ENCODE results near the gene NFAM1.

DNA sequence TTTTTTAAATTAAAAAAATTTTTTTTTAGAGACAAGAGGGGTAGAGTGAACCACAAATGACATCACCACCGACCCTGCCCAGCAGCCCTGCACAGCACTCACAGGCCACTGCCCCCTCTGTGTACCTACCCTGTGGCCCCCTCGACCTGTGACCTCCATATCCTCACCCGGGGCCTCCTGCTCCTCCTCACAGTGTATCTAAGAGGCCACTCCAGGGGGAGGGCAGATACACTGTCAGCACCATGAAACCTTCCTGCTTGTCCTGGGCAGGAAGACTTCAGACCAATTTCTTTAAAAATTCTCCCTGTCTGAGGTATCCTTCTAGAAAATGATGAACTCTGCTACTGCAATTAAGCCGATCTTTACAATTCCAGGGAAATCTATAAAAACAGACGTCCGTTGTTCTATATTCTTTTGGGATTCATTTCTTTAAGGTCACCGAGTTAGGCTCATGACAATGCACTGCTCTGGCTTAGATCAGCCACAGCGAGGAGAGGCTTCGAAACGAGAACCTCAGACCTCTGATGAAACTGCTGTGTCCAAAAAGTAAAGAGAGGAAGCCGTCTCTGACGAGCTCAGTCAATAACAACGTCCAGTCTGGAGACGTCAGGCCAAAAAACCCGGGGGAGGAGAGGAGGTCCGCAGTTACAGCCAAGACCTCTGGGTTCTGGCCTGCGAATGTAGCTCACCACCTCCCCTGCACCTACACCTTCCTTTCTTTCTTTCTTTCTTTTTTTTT, 17.5 kb downstream of the NFAM1 start:
- no peak for TF ChIP-seq CTCF (IDR thresholded peaks at IDR 0.05 in 8 of 11, conservative IDR thresholded peaks at IDR 0.05 in 3 of 11)
- TF ChIP-seq POLR2AphosphoS5 (IDR thresholded peaks at IDR 0.05): peak in 1 of 3 donors; percentile 4
